ENCODE measurements around the gene GAB2. TPM values are rescaled to one million over a fixed set of nuclear protein-coding genes. Genes with fewer than 3 reads are reported as not detected.

Gene GAB2
- total RNA-seq, 4 donors from 2014 or later: 13.4 to 28.4 (median 19.8) TPM

- 63% methylated on average over 2 of the region's 2 CpGs for WGBS
- no peak for TF ChIP-seq POLR2AphosphoS5 (IDR thresholded peaks at IDR 0.05)
- TF ChIP-seq EP300 (IDR thresholded peaks at IDR 0.05): no peak
- no peak for TF ChIP-seq CTCF (IDR thresholded peaks at IDR 0.05)
- TF ChIP-seq POLR2A (IDR thresholded peaks at IDR 0.05): no peak
- DNase-seq (ENCODE audit: low spot score in 2 of 2): no peak
Observed at GRCh38 chr11:78423241-78423640, 5.6 kb upstream of the GAB2 start.

GRCh38 chr11:78420796-78421209 lies 3.2 kb upstream of the GAB2 start:
- Histone ChIP-seq H3K4me1 (peaks cover 43% of the 10 kb centered on the region), H3K9me3 (no peaks in the 10 kb centered on the region), H3K36me3 (no peaks in the 10 kb centered on the region), H3K27ac (no peak overlapping the region), H3K27me3 (no peaks in the 10 kb centered on the region), H3K4me3 (no peak overlapping the region)
- peak in 1 of 2 donors; percentile 80 for DNase-seq (ENCODE audit: low spot score in 2 of 2)
- 23% methylated on average over 9 of the region's 9 CpGs for WGBS
- TF ChIP-seq POLR2AphosphoS5 (IDR thresholded peaks at IDR 0.05) (no peak), EP300 (IDR thresholded peaks at IDR 0.05) (no peak)

More at GRCh38 chr11:78423241-78423640, 5.6 kb upstream of the GAB2 start:
- Histone ChIP-seq H3K9me3 (no peaks in the 10 kb centered on the region), H3K27me3 (no peaks in the 10 kb centered on the region), H3K4me1 (peaks cover 38% of the 10 kb centered on the region), H3K4me3 (no peak overlapping the region), H3K36me3 (no peaks in the 10 kb centered on the region), H3K27ac (no peak overlapping the region)

GRCh38 chr11:78420255-78420764 lies 2.7 kb upstream of the GAB2 start:
- no peak overlapping the region for H3K27ac ChIP-seq
- TF ChIP-seq CTCF (IDR thresholded peaks at IDR 0.05): peak; percentile 32 to 54
- no peak for TF ChIP-seq POLR2A (IDR thresholded peaks at IDR 0.05)
- H3K9me3 ChIP-seq: no peaks in the 10 kb centered on the region
- H3K36me3 ChIP-seq: no peaks in the 10 kb centered on the region
- H3K4me1 ChIP-seq: peaks cover 45% of the 10 kb centered on the region
- whole genome bisulfite sequencing: 5% methylated on average over 9 of the region's 9 CpGs
- no peaks in the 10 kb centered on the region for H3K27me3 ChIP-seq
- H3K4me3 ChIP-seq: no peak overlapping the region
- DNase-seq (ENCODE audit: low spot score in 2 of 2): peak; percentile 87 to 89

- H3K27me3 ChIP-seq: no peaks in the 10 kb centered on the region
- TF ChIP-seq POLR2A (IDR thresholded peaks at IDR 0.05): no peak
- TF ChIP-seq POLR2AphosphoS5 (IDR thresholded peaks at IDR 0.05): peak in 2 of 3 donors; percentile 27 to 71
- no peaks in the 10 kb centered on the region for H3K9me3 ChIP-seq
- H3K4me3 ChIP-seq: no peak overlapping the region
- DNase-seq (ENCODE audit: low spot score in 2 of 2): peak in 1 of 2 donors; percentile 84
- peaks cover 47% of the 10 kb centered on the region for H3K4me1 ChIP-seq
- no peaks in the 10 kb centered on the region for H3K36me3 ChIP-seq
- H3K27ac ChIP-seq: no peak overlapping the region
- 21% methylated on average over 5 of the region's 5 CpGs for WGBS
Observed at GRCh38 chr11:78419327-78419726, 1.7 kb upstream of the GAB2 start.

GRCh38 chr11:78418584-78419211 lies 1.1 kb upstream of the GAB2 start:
- peaks cover 48% of the 10 kb centered on the region for H3K4me1 ChIP-seq
- no peak for DNase-seq (ENCODE audit: low spot score in 2 of 2)
- 33% methylated on average over 11 of the region's 11 CpGs for WGBS

More at GRCh38 chr11:78418584-78419211, 1.1 kb upstream of the GAB2 start:
- peak overlapping the region; percentile 93 for H3K4me3 ChIP-seq
- H3K9me3 ChIP-seq: no peaks in the 10 kb centered on the region
- H3K27me3 ChIP-seq: no peaks in the 10 kb centered on the region
- H3K27ac ChIP-seq: peak overlapping the region; percentile 96
- TF ChIP-seq POLR2AphosphoS5 (IDR thresholded peaks at IDR 0.05) (no peak), POLR2A (IDR thresholded peaks at IDR 0.05) (no peak), CTCF (IDR thresholded peaks at IDR 0.05) (no peak), EP300 (IDR thresholded peaks at IDR 0.05) (no peak)
- no peaks in the 10 kb centered on the region for H3K36me3 ChIP-seq

Data from suprapubic skin (tissue), 4 donors.